Measurements from ENCODE around the gene ATF6.

The ATF6 gene

GRCh38 chr1:161779393-161779792 is 13.3 kb downstream of the ATF6 start:
- H3K27ac ChIP-seq (ENCODE audit: insufficient read depth, low read depth, low read length, poor library complexity, severe bottlenecking): no peak overlapping the region
- no peaks in the 10 kb centered on the region for H3K4me1 ChIP-seq (ENCODE audit: control insufficient read depth, insufficient read depth, low read length)
- no peaks in the 10 kb centered on the region for H3K36me3 ChIP-seq (ENCODE audit: control insufficient read depth, insufficient read depth, low read length)
- WGBS, 2 experiments: 95 to 97% methylated on average over 2 of the region's 2 CpGs
- no peaks in the 10 kb centered on the region for H3K9me3 ChIP-seq (ENCODE audit: control insufficient read depth, low read length)
- H3K27me3 ChIP-seq (ENCODE audit: control insufficient read depth, insufficient read depth, low read length, poor library complexity, severe bottlenecking): no peaks in the 10 kb centered on the region
- no peak overlapping the region for H3K4me3 ChIP-seq (ENCODE audit: insufficient read depth, low read depth, low read length)

- no peak overlapping the region for H3K4me3 ChIP-seq (ENCODE audit: insufficient read depth, low read depth, low read length)
- no peaks in the 10 kb centered on the region for H3K9me3 ChIP-seq (ENCODE audit: control insufficient read depth, low read length)
- H3K36me3 ChIP-seq (ENCODE audit: control insufficient read depth, insufficient read depth, low read length): peaks cover 5% of the 10 kb centered on the region
- no peaks in the 10 kb centered on the region for H3K4me1 ChIP-seq (ENCODE audit: control insufficient read depth, insufficient read depth, low read length)
- no peak overlapping the region for H3K27ac ChIP-seq (ENCODE audit: insufficient read depth, low read depth, low read length, poor library complexity, severe bottlenecking)
- H3K27me3 ChIP-seq (ENCODE audit: control insufficient read depth, insufficient read depth, low read length, poor library complexity, severe bottlenecking): no peaks in the 10 kb centered on the region
Observed at GRCh38 chr1:161781995-161782394, 15.9 kb downstream of the ATF6 start.

- Histone ChIP-seq H3K4me1 (ENCODE audit: control insufficient read depth, insufficient read depth, low read length) (no peaks in the 10 kb centered on the region), H3K27me3 (ENCODE audit: control insufficient read depth, insufficient read depth, low read length, poor library complexity, severe bottlenecking) (no peaks in the 10 kb centered on the region), H3K27ac (ENCODE audit: insufficient read depth, low read depth, low read length, poor library complexity, severe bottlenecking) (no peak overlapping the region), H3K36me3 (ENCODE audit: control insufficient read depth, insufficient read depth, low read length) (peaks cover 5% of the 10 kb centered on the region), H3K4me3 (ENCODE audit: insufficient read depth, low read depth, low read length) (no peak overlapping the region), H3K9me3 (ENCODE audit: control insufficient read depth, low read length) (no peaks in the 10 kb centered on the region)
- 96 to 97% methylated on average over 4 of the region's 4 CpGs for WGBS, 2 experiments
Observed at GRCh38 chr1:161782886-161783285, 16.8 kb downstream of the ATF6 start.

- H3K4me1 ChIP-seq (ENCODE audit: control insufficient read depth, insufficient read depth, low read length): no peaks in the 10 kb centered on the region
- no peak overlapping the region for H3K4me3 ChIP-seq (ENCODE audit: insufficient read depth, low read depth, low read length)
- 88 to 96% methylated on average over 1 of the region's 1 CpG for WGBS, 2 experiments
- H3K36me3 ChIP-seq (ENCODE audit: control insufficient read depth, insufficient read depth, low read length): peaks cover 5% of the 10 kb centered on the region
- no peak overlapping the region for H3K27ac ChIP-seq (ENCODE audit: insufficient read depth, low read depth, low read length, poor library complexity, severe bottlenecking)
- no peaks in the 10 kb centered on the region for H3K9me3 ChIP-seq (ENCODE audit: control insufficient read depth, low read length)
- no peaks in the 10 kb centered on the region for H3K27me3 ChIP-seq (ENCODE audit: control insufficient read depth, insufficient read depth, low read length, poor library complexity, severe bottlenecking)
Observed at GRCh38 chr1:161784968-161785367, 18.8 kb downstream of the ATF6 start.

GRCh38 chr1:161787355-161787754 is 21.2 kb downstream of the ATF6 start:
- WGBS, 2 experiments: 80 to 83% methylated on average over 3 of the region's 4 CpGs
- H3K36me3 ChIP-seq (ENCODE audit: control insufficient read depth, insufficient read depth, low read length): peaks cover 5% of the 10 kb centered on the region
- no peak overlapping the region for H3K27ac ChIP-seq (ENCODE audit: insufficient read depth, low read depth, low read length, poor library complexity, severe bottlenecking)
- H3K4me3 ChIP-seq (ENCODE audit: insufficient read depth, low read depth, low read length): no peak overlapping the region
- no peaks in the 10 kb centered on the region for H3K9me3 ChIP-seq (ENCODE audit: control insufficient read depth, low read length)
- no peaks in the 10 kb centered on the region for H3K4me1 ChIP-seq (ENCODE audit: control insufficient read depth, insufficient read depth, low read length)
- no peaks in the 10 kb centered on the region for H3K27me3 ChIP-seq (ENCODE audit: control insufficient read depth, insufficient read depth, low read length, poor library complexity, severe bottlenecking)

GRCh38 chr1:161790587-161791317 is 24.6 kb downstream of the ATF6 start:
- Histone ChIP-seq H3K27ac (ENCODE audit: insufficient read depth, low read depth, low read length, poor library complexity, severe bottlenecking) (no peak overlapping the region), H3K27me3 (ENCODE audit: control insufficient read depth, insufficient read depth, low read length, poor library complexity, severe bottlenecking) (no peaks in the 10 kb centered on the region), H3K4me3 (ENCODE audit: insufficient read depth, low read depth, low read length) (no peak overlapping the region), H3K4me1 (ENCODE audit: control insufficient read depth, insufficient read depth, low read length) (no peaks in the 10 kb centered on the region), H3K9me3 (ENCODE audit: control insufficient read depth, low read length) (no peaks in the 10 kb centered on the region), H3K36me3 (ENCODE audit: control insufficient read depth, insufficient read depth, low read length) (peaks cover 5% of the 10 kb centered on the region)
- WGBS, 2 experiments: 92 to 95% methylated on average over 4 of the region's 4 CpGs

GRCh38 chr1:161791904-161792655 is 26.0 kb downstream of the ATF6 start:
- H3K27me3 ChIP-seq (ENCODE audit: control insufficient read depth, insufficient read depth, low read length, poor library complexity, severe bottlenecking): no peaks in the 10 kb centered on the region
- no peaks in the 10 kb centered on the region for H3K4me1 ChIP-seq (ENCODE audit: control insufficient read depth, insufficient read depth, low read length)
- 95 to 97% methylated on average over 5 of the region's 5 CpGs for WGBS, 2 experiments
- H3K27ac ChIP-seq (ENCODE audit: insufficient read depth, low read depth, low read length, poor library complexity, severe bottlenecking): no peak overlapping the region
- no peaks in the 10 kb centered on the region for H3K36me3 ChIP-seq (ENCODE audit: control insufficient read depth, insufficient read depth, low read length)
- no peaks in the 10 kb centered on the region for H3K9me3 ChIP-seq (ENCODE audit: control insufficient read depth, low read length)
- H3K4me3 ChIP-seq (ENCODE audit: insufficient read depth, low read depth, low read length): no peak overlapping the region

- no peak overlapping the region for H3K4me3 ChIP-seq (ENCODE audit: insufficient read depth, low read depth, low read length)
- H3K4me1 ChIP-seq (ENCODE audit: control insufficient read depth, insufficient read depth, low read length): no peaks in the 10 kb centered on the region
- WGBS, 2 experiments: 37 to 71% methylated on average over 2 to 3 of the region's 3 CpGs
- no peaks in the 10 kb centered on the region for H3K27me3 ChIP-seq (ENCODE audit: control insufficient read depth, insufficient read depth, low read length, poor library complexity, severe bottlenecking)
- H3K9me3 ChIP-seq (ENCODE audit: control insufficient read depth, low read length): no peaks in the 10 kb centered on the region
- H3K36me3 ChIP-seq (ENCODE audit: control insufficient read depth, insufficient read depth, low read length): no peaks in the 10 kb centered on the region
- H3K27ac ChIP-seq (ENCODE audit: insufficient read depth, low read depth, low read length, poor library complexity, severe bottlenecking): no peak overlapping the region
Observed at GRCh38 chr1:161792740-161793139, 26.6 kb downstream of the ATF6 start.

GRCh38 chr1:161799792-161800191 is 33.7 kb downstream of the ATF6 start:
- Histone ChIP-seq H3K9me3 (ENCODE audit: control insufficient read depth, low read length) (no peaks in the 10 kb centered on the region), H3K27ac (ENCODE audit: insufficient read depth, low read depth, low read length, poor library complexity, severe bottlenecking) (no peak overlapping the region), H3K36me3 (ENCODE audit: control insufficient read depth, insufficient read depth, low read length) (no peaks in the 10 kb centered on the region), H3K4me3 (ENCODE audit: insufficient read depth, low read depth, low read length) (no peak overlapping the region), H3K27me3 (ENCODE audit: control insufficient read depth, insufficient read depth, low read length, poor library complexity, severe bottlenecking) (no peaks in the 10 kb centered on the region), H3K4me1 (ENCODE audit: control insufficient read depth, insufficient read depth, low read length) (no peaks in the 10 kb centered on the region)
- no CpG with 5 or more reads among the region's 1 CpG for WGBS, 2 experiments

GRCh38 chr1:161801955-161802354 is 35.8 kb downstream of the ATF6 start:
- 75 to 76% methylated on average over 6 to 7 of the region's 7 CpGs for WGBS, 2 experiments
- Histone ChIP-seq H3K9me3 (ENCODE audit: control insufficient read depth, low read length) (no peaks in the 10 kb centered on the region), H3K27ac (ENCODE audit: insufficient read depth, low read depth, low read length, poor library complexity, severe bottlenecking) (no peak overlapping the region), H3K4me1 (ENCODE audit: control insufficient read depth, insufficient read depth, low read length) (no peaks in the 10 kb centered on the region), H3K36me3 (ENCODE audit: control insufficient read depth, insufficient read depth, low read length) (no peaks in the 10 kb centered on the region), H3K4me3 (ENCODE audit: insufficient read depth, low read depth, low read length) (no peak overlapping the region), H3K27me3 (ENCODE audit: control insufficient read depth, insufficient read depth, low read length, poor library complexity, severe bottlenecking) (no peaks in the 10 kb centered on the region)
